ENCODE results near the gene FCRL6. TPM values are rescaled to one million over a fixed set of nuclear protein-coding genes. Genes with fewer than 3 reads are reported as not detected.
A peak's percentile ranks its signal among the peaks of the same experiment; 100 is the strongest.

FCRL6 gene
- 1 to 10 TPM; 6.0 to 7.3 TPM for total RNA-seq

DNA sequence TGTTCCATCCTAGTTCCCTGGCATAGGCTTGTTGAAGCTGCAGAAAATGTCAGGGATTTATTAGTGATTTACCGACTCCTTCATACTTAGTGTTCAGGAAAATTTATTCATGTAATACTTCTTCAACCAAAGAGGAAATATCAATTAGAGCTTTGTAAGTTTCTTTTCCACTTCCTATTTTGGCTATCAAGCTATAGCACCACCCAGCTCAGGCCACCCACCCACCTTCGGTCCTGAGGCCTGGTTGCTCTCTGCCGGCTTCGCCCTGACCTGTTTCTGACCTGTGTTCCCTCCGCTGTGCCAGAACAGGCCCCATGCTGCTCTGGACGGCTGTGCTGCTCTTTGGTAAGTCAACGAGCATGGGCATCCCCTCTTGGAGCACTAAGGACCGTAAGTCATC is at the start of gene FCRL6:
Gene FCRL6, plus strand, starts transcription at position 250 of the 400 bp plus-strand sequence. Its CDS starts 65 bp downstream, at position 315.
- H3K36me3 Mint-ChIP-seq = no peaks in the 10 kb centered on the region

GRCh38 chr1:159753386-159753785 is 48.8 kb upstream of the FCRL6 start:
- Mint-ChIP-seq H3K27ac (no peak overlapping the region), H3K27me3 (peaks cover 2% of the 10 kb centered on the region)
- no peak for ATAC-seq (ENCODE audit: low read depth)

More for the DNA sequence above, at the start of gene FCRL6:
- ATAC-seq (ENCODE audit: low read depth) = no peak
- H3K27ac Mint-ChIP-seq = no peak within 1 kb of the TSS
- H3K4me3 Mint-ChIP-seq = no peak within 1 kb of the TSS
- POLR2A ChIA-PET = interaction anchor here (1.2 kb wide), 1 partner anchor 91 kb away, joined by 3 read pairs; no protein-coding TSS in a partner anchor
- peaks cover 20% of the 10 kb centered on the region for H3K4me1 Mint-ChIP-seq
- no peaks in the 10 kb centered on the region for H3K9me3 Mint-ChIP-seq
- H3K27me3 Mint-ChIP-seq = peaks cover 51% of the 10 kb centered on the region
- DNase-seq = no peak

DNA sequence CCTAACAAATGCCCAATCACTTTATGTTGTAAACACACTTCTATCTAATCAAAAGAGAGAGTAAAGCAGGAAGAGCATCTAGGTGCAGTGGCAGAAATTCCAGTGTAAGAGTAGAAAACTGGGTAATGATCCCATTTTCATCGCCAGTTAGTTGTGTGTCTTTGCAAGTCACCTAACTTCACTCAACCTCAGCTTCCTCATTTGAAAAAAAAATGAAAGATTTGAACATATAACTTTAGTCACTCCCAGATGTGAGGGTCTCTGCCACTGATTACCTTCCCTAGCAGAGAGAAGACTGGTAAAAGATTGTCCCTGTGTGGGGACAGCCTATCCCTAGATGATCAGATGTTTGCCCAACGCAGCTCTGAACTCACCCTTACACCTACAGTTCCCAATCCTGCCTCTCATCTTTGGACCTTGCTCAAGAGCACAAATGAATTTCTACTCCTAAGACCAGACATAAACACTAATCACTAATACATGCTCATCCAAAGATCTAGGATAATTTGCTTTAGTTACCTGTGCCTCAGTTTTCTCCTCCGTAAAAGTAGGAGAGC is 46.6 kb upstream of the FCRL6 start:
- POLR2A ChIA-PET = no interaction called here
- H3K4me1 Mint-ChIP-seq = no peaks in the 10 kb centered on the region
- H3K27ac Mint-ChIP-seq = no peak overlapping the region

More at GRCh38 chr1:159753386-159753785, 48.8 kb upstream of the FCRL6 start:
- H3K9me3 Mint-ChIP-seq = no peaks in the 10 kb centered on the region
- no peak for DNase-seq
- H3K36me3 Mint-ChIP-seq = no peaks in the 10 kb centered on the region
- H3K4me1 Mint-ChIP-seq = no peaks in the 10 kb centered on the region
- POLR2A ChIA-PET = no interaction called here
- H3K4me3 Mint-ChIP-seq = no peak overlapping the region

GRCh38 chr1:159756397-159756796 is 45.8 kb upstream of the FCRL6 start:
- no peak overlapping the region for H3K4me3 Mint-ChIP-seq
- no peak overlapping the region for H3K27ac Mint-ChIP-seq
- ATAC-seq (ENCODE audit: low read depth) (no peak), DNase-seq (no peak)
- H3K4me1 Mint-ChIP-seq = no peaks in the 10 kb centered on the region
- no peaks in the 10 kb centered on the region for H3K36me3 Mint-ChIP-seq
- H3K27me3 Mint-ChIP-seq = peaks cover 2% of the 10 kb centered on the region
- POLR2A ChIA-PET = no interaction called here
- H3K9me3 Mint-ChIP-seq = no peaks in the 10 kb centered on the region

More for the DNA sequence above, 46.6 kb upstream of the FCRL6 start:
- DNase-seq (no peak), ATAC-seq (ENCODE audit: low read depth) (no peak)
- no peaks in the 10 kb centered on the region for H3K36me3 Mint-ChIP-seq
- no peaks in the 10 kb centered on the region for H3K9me3 Mint-ChIP-seq
- H3K4me3 Mint-ChIP-seq = no peak overlapping the region
- H3K27me3 Mint-ChIP-seq = peaks cover 2% of the 10 kb centered on the region

DNA sequence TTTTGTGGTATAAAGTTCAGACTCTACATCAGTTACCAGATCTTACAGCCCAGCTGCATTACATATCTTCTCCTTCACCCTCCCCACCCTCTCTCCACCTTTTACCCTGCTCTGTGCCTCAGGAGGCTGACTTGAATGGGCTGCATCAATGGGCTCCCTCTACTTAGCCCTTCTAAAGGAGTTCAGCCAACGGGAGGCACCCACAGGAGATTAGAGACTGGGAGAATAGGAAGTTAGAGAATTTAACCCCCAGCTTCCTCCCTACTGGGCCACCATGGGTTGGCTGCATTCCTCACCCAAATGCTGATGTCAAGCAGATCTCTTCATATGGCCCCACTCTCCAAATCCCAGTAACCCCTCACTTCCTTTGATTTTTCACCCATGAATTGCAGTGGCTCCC is 38.5 kb upstream of the FCRL6 start:
- no peaks in the 10 kb centered on the region for H3K4me1 Mint-ChIP-seq
- no peak overlapping the region for H3K4me3 Mint-ChIP-seq
- ATAC-seq (ENCODE audit: low read depth) = no peak
- H3K27ac Mint-ChIP-seq = no peak overlapping the region
- POLR2A ChIA-PET = no interaction called here
- DNase-seq = no peak
- H3K27me3 Mint-ChIP-seq = peaks cover 10% of the 10 kb centered on the region
- no peaks in the 10 kb centered on the region for H3K36me3 Mint-ChIP-seq
- no peaks in the 10 kb centered on the region for H3K9me3 Mint-ChIP-seq

DNA sequence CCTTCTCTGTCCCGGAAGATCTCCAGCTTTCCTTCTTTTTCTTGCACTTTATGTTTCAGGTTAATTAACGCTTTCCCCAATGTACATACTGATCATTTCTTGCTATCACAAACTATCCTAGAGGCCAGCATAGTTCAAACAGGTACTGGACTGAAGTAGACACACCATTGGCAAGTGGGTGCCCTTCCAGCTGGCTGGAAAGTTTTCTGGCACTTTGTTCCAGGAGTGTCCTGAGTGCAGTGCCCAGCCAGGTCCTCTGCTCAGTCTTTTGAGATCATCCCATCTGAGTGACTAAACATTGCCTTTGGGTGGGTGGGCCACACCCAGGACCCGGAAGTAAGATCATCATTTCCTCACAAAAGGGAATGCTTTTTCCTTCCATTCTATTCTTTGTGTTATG is 36.4 kb upstream of the FCRL6 start:
- Mint-ChIP-seq H3K4me3 (no peak overlapping the region), H3K27me3 (peaks cover 13% of the 10 kb centered on the region), H3K4me1 (no peaks in the 10 kb centered on the region), H3K36me3 (no peaks in the 10 kb centered on the region), H3K9me3 (no peaks in the 10 kb centered on the region), H3K27ac (no peak overlapping the region)
- ATAC-seq (ENCODE audit: low read depth) = no peak
- no peak for DNase-seq
- POLR2A ChIA-PET = no interaction called here

DNA sequence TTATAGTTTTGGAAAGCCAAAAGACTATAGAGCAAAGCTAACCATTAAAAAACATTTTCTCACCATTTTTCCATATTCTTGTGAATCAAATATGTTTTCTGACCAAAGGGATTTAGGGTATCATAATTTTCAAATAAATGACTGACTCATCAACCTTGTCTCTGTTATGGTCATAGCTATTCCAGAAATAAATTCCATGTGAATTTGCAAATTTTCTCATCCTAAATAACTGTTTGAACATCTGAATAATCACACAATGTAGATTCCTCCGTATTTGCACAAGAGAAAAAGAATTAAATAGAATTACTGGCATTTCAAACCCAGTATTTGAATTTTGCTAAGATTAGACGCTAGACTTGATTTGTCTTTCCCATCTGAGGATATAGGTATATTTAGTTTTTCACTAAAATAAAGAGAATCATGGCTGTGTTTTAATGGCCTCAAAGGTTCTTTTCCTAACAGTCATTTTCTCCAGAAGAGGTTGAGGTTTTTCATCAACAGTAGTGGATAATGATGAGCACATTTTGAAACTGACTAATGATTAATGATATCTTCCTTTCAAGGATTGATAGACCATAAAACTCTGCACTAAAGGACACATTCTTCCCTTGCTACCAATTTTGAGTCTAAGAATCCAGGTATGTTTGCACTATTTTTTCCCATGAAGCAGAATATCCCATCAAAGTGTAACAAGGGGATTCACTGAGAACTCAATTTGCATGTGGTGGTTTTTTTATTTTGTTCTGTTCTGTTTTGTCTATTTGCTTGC is 30.8 kb upstream of the FCRL6 start:
- H3K4me3 Mint-ChIP-seq = no peak overlapping the region
- no peaks in the 10 kb centered on the region for H3K36me3 Mint-ChIP-seq
- DNase-seq = no peak
- H3K27ac Mint-ChIP-seq = no peak overlapping the region
- H3K4me1 Mint-ChIP-seq = no peaks in the 10 kb centered on the region
- peaks cover 13% of the 10 kb centered on the region for H3K27me3 Mint-ChIP-seq
- POLR2A ChIA-PET = no interaction called here
- no peak for ATAC-seq (ENCODE audit: low read depth)
- no peaks in the 10 kb centered on the region for H3K9me3 Mint-ChIP-seq

DNA sequence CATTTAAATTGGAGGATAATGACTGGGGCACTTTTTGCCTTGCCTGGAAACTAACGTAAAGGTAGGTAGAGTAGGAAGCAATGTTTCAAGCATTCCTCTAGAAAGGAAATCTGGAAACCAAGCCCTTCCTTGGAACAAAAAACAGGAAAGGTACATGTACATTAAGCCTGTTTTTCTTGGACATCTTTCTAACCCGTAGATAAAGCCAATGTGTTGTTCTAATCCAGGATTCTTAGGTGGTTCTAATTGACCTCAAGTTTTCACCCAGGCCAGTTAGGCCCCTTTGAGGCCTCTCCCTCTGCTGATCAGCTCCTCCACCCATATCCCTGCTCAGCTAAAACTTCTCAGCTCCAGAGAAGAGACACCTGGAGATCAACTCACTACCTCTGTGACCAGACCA is 27.7 kb upstream of the FCRL6 start:
- no peaks in the 10 kb centered on the region for H3K9me3 Mint-ChIP-seq
- H3K27me3 Mint-ChIP-seq = peaks cover 18% of the 10 kb centered on the region
- no peaks in the 10 kb centered on the region for H3K4me1 Mint-ChIP-seq
- DNase-seq = no peak
- no peaks in the 10 kb centered on the region for H3K36me3 Mint-ChIP-seq
- no peak overlapping the region for H3K27ac Mint-ChIP-seq
- POLR2A ChIA-PET = no interaction called here
- no peak for ATAC-seq (ENCODE audit: low read depth)
- no peak overlapping the region for H3K4me3 Mint-ChIP-seq

DNA sequence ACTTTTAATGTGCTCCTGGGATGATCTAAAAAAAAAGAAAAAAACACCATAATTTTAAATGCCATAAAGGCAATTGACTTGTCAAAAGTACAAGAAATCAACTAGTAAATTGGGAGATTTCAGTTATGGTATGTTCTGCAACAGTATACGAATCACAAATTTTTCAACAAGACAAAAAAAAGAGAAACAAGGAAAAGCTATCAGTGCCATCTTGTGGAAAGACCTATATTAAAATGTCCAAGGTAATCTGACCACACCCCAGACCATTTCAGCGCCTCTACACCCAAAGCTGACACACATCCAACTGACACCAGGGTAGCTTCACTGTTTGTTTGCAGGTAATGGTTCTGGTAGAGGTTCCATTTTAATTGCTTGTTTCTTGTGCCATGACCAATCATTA is 26.4 kb upstream of the FCRL6 start:
- DNase-seq = no peak
- Mint-ChIP-seq H3K4me3 (no peak overlapping the region), H3K4me1 (no peaks in the 10 kb centered on the region), H3K27me3 (peaks cover 16% of the 10 kb centered on the region), H3K9me3 (no peaks in the 10 kb centered on the region), H3K27ac (no peak overlapping the region), H3K36me3 (no peaks in the 10 kb centered on the region)
- POLR2A ChIA-PET = no interaction called here
- ATAC-seq (ENCODE audit: low read depth) = no peak

DNA sequence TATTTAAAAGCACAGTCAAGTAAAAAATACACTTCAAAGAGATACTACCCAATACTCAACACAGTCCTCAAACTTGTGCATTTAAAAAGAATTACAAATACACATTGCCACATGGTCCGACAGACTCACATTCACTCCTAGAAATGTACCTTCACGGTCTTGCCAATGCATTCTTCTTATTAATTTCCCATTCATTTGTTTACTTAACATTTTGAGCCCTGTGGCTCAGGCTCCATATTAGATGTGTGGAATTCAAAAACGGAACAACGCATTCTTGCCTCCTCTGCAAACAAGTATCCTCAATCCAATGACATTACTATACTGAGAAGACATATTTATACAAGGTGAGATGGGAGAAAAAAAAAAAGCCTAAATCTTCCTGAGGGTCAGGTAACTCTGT is 23.9 kb upstream of the FCRL6 start:
- POLR2A ChIA-PET = no interaction called here
- Mint-ChIP-seq H3K27me3 (peaks cover 10% of the 10 kb centered on the region), H3K4me3 (no peak overlapping the region), H3K4me1 (peaks cover 5% of the 10 kb centered on the region), H3K36me3 (no peaks in the 10 kb centered on the region), H3K27ac (no peak overlapping the region), H3K9me3 (no peaks in the 10 kb centered on the region)
- ATAC-seq (ENCODE audit: low read depth) = no peak
- DNase-seq = no peak

DNA sequence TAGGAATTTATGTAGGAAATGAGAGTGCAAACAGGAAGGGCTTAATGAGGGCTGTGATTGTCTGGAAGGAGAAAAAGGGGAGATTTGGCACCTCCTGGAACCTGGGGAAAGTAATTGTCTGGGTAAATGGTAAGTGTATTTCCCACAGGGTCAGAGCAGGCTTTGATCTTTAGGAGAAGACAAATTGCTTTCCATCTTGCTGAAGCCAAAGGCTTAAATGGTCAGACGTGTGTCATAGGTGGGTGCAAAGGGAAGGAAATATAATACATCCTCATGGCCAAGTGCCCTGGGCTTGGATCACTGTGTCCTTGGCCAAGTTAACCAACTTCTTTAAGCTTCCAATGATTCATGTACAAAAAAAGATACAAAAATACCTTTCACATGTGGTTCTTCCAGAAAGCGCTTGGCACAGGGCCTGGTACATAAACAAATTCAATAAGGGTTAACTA is 22.7 kb upstream of the FCRL6 start:
- POLR2A ChIA-PET = no interaction called here

GRCh38 chr1:159780583-159781582 is 21.3 kb upstream of the FCRL6 start, which contains the start of gene DUSP23:
DUSP23 (plus strand) TSS chr1:159780962; CDS start chr1:159781101, 139 bp downstream.
- Mint-ChIP-seq H3K27ac (peak within 1 kb of the TSS; percentile 58), H3K9me3 (no peaks in the 10 kb centered on the region), H3K4me3 (peak within 1 kb of the TSS; percentile 84), H3K36me3 (no peaks in the 10 kb centered on the region), H3K27me3 (peaks cover 7% of the 10 kb centered on the region), H3K4me1 (peaks cover 18% of the 10 kb centered on the region)
- peak; percentile 96 for DNase-seq
- POLR2A ChIA-PET = interaction anchor here (0.7 to 1.5 kb wide), 4 partner anchors 60 to 131 kb away, joined by 3 to 4 read pairs (median 3); no protein-coding TSS in a partner anchor
- peak; percentile 98 for ATAC-seq (ENCODE audit: low read depth)

More for the DNA sequence above, 22.7 kb upstream of the FCRL6 start:
- no peak overlapping the region for H3K4me3 Mint-ChIP-seq
- H3K4me1 Mint-ChIP-seq = peaks cover 14% of the 10 kb centered on the region
- H3K27ac Mint-ChIP-seq = no peak overlapping the region
- no peak for ATAC-seq (ENCODE audit: low read depth)
- DNase-seq = no peak
- peaks cover 10% of the 10 kb centered on the region for H3K27me3 Mint-ChIP-seq
- H3K9me3 Mint-ChIP-seq = no peaks in the 10 kb centered on the region
- H3K36me3 Mint-ChIP-seq = no peaks in the 10 kb centered on the region

DNA sequence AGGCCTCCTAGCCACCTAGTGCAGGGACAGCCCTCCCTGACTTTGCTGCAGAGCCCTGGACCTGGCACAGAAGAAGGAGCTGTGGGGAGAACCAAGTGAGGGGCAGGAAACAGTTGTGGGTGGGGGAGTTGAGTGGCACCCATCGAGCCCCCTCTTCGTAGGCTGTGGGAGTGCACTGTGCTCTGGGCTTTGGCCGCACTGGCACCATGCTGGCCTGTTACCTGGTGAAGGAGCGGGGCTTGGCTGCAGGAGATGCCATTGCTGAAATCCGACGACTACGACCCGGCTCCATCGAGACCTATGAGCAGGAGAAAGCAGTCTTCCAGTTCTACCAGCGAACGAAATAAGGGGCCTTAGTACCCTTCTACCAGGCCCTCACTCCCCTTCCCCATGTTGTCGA is 20.2 kb upstream of the FCRL6 start:
- H3K9me3 Mint-ChIP-seq = no peaks in the 10 kb centered on the region
- no peaks in the 10 kb centered on the region for H3K36me3 Mint-ChIP-seq
- POLR2A ChIA-PET = interaction anchor here (1.2 kb wide), 1 partner anchor 75 kb away, joined by 4 read pairs; no protein-coding TSS in a partner anchor
- H3K27me3 Mint-ChIP-seq = peaks cover 7% of the 10 kb centered on the region
- H3K4me3 Mint-ChIP-seq = peak overlapping the region; percentile 84
- no peak for DNase-seq
- no peak for ATAC-seq (ENCODE audit: low read depth)
- H3K4me1 Mint-ChIP-seq = peaks cover 18% of the 10 kb centered on the region
- H3K27ac Mint-ChIP-seq = no peak overlapping the region
